OCI-LY1 (cell line): ENCODE measurements around the gene ADAMTS15.

Experiments used
- EZH2 ChIP-seq: fragments of 200-600 bp; sonication (generic), shearing (Covaris generic); IDR thresholded peaks from 2 replicates; pipeline ENCODE4 v1.8.0; 2017; ENCODE audit warnings: borderline replicate concordance, mixed run types, mild to moderate bottlenecking, antibody characterized with exemption, low read length, moderate library complexity, mixed read lengths
- TF ChIP-seq, protein P1 (sequence below): fragments of 200-600 bp; sonication (generic), shearing (Covaris generic); IDR thresholded peaks from 2 replicates; pipeline ENCODE4 v1.5.1; 2017; ENCODE audit warnings: mild to moderate bottlenecking, antibody characterized with exemption, low read length, moderate library complexity, mixed read lengths

DNA sequence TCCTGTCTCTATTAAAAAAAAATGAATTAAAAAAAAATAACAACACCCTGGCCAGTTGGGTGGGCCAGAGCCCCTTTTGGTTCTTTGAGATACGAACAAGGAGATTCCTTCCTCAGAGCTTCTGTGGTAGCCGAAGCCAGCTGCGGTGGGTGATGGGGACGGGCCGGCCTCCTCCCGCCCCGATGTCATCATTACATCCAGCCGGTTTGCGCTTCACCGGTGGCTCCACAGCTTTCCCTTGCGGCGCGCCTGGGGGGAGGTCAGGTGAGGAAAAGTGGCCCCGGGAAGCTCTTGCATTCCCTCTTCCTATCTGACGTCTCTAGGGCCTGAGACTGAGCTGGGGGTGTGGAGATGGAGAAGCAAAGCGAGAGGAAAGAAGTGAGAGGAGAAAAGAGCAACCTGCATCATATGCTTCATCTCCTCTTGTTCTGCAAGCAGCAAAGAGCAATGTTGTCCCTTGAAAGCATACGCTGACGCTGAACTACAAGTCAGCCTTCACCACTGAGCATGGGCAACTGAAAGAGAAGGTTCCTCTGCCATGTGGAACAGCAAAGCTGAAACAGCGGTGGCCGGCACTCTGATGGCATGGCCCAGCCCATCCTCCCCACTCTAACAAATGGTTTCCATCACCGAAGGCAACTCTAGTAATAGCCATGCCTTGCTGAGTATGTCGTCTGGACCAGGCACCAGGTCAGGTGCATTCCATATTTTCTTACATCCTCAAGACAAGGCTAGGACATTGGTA lies 26.0 kb upstream of the ADAMTS15 start:
- TF ChIP-seq, protein P1, sequence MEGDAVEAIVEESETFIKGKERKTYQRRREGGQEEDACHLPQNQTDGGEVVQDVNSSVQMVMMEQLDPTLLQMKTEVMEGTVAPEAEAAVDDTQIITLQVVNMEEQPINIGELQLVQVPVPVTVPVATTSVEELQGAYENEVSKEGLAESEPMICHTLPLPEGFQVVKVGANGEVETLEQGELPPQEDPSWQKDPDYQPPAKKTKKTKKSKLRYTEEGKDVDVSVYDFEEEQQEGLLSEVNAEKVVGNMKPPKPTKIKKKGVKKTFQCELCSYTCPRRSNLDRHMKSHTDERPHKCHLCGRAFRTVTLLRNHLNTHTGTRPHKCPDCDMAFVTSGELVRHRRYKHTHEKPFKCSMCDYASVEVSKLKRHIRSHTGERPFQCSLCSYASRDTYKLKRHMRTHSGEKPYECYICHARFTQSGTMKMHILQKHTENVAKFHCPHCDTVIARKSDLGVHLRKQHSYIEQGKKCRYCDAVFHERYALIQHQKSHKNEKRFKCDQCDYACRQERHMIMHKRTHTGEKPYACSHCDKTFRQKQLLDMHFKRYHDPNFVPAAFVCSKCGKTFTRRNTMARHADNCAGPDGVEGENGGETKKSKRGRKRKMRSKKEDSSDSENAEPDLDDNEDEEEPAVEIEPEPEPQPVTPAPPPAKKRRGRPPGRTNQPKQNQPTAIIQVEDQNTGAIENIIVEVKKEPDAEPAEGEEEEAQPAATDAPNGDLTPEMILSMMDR: no peak
- no peak for TF ChIP-seq EZH2
